Measurements from ENCODE around the gene KCNJ5. TPM values are rescaled to one million over a fixed set of nuclear protein-coding genes. Genes with fewer than 3 reads are reported as not detected.

Gene KCNJ5
- total RNA-seq, 1 donor from 2014 or later = 0.52 TPM

DNA sequence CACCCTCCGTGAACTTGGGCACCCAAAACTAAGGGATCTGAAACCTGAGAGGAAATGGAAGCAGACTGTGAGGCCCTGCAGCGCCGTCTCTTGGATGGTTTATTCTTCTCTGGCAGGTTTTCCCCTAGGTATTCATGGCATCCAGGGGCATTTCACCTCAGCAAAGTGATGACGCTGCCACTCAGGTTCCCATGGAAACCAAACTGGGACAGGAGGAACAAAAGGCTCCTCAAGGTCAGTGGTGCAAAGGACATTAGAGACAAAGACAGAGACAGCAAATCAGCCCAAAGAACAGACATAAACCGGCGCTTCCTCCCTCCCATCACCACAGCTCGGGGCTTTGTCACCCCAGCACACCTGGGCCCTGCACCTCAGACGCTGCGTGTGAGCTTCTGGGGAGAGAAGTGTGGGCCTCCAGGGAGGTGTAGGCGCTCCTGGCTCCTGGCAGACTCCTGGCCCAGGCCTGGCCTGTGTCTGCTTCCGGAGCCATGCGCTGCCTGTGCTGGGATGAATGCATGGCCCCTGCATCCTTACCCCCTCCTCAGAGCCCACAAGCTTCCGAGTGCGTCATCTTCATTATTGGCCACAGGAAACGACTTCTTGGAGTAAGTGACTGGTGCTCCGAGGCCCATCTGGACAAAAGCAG lies 45.6 kb downstream of the KCNJ5 start:
- no peaks in the 10 kb centered on the region for H3K36me3 ChIP-seq (ENCODE audit: control insufficient read depth in 3 of 3, insufficient read depth in 3 of 3, low read length in 3 of 3)
- no peaks in the 10 kb centered on the region for H3K9me3 ChIP-seq (ENCODE audit: control insufficient read depth in 3 of 3, low read length in 3 of 3)
- no peak overlapping the region for H3K27ac ChIP-seq (ENCODE audit: low read depth, low read length)
- peaks cover 0 to 12% (median 0%) of the 10 kb centered on the region in 3 donors for H3K4me1 ChIP-seq (ENCODE audit: control insufficient read depth in 3 of 3, insufficient read depth in 3 of 3, low read length in 3 of 3)
- H3K27me3 ChIP-seq (ENCODE audit: control insufficient read depth in 3 of 3, insufficient read depth in 3 of 3, low read length in 3 of 3) = peaks cover 17 to 37% (median 19%) of the 10 kb centered on the region in 3 donors
- H3K9ac ChIP-seq (ENCODE audit: low read depth in 1 of 3, low read length in 3 of 3) = no peak overlapping the region
- H3K4me3 ChIP-seq (ENCODE audit: low read length in 3 of 3) = no peak overlapping the region

- Histone ChIP-seq H3K9ac (ENCODE audit: low read depth in 1 of 3, low read length in 3 of 3) (no peak overlapping the region), H3K27me3 (ENCODE audit: control insufficient read depth in 3 of 3, insufficient read depth in 3 of 3, low read length in 3 of 3) (peaks cover 20 to 45% (median 24%) of the 10 kb centered on the region in 3 donors), H3K4me3 (ENCODE audit: low read length in 3 of 3) (no peak overlapping the region), H3K4me1 (ENCODE audit: control insufficient read depth in 3 of 3, insufficient read depth in 3 of 3, low read length in 3 of 3) (peaks cover 0 to 6% (median 0%) of the 10 kb centered on the region in 3 donors), H3K36me3 (ENCODE audit: control insufficient read depth in 3 of 3, insufficient read depth in 3 of 3, low read length in 3 of 3) (no peaks in the 10 kb centered on the region), H3K9me3 (ENCODE audit: control insufficient read depth in 3 of 3, low read length in 3 of 3) (no peaks in the 10 kb centered on the region), H3K27ac (ENCODE audit: low read depth, low read length) (no peak overlapping the region)
Observed at GRCh38 chr11:128937480-128937879, 46.3 kb downstream of the KCNJ5 start.

GRCh38 chr11:128938156-128938885 lies 47.2 kb downstream of the KCNJ5 start:
- Histone ChIP-seq H3K27me3 (ENCODE audit: control insufficient read depth in 3 of 3, insufficient read depth in 3 of 3, low read length in 3 of 3) (peaks cover 20 to 50% (median 26%) of the 10 kb centered on the region in 3 donors), H3K4me1 (ENCODE audit: control insufficient read depth in 3 of 3, insufficient read depth in 3 of 3, low read length in 3 of 3) (peaks cover 0 to 5% (median 0%) of the 10 kb centered on the region in 3 donors), H3K9ac (ENCODE audit: low read depth in 1 of 3, low read length in 3 of 3) (no peak overlapping the region), H3K4me3 (ENCODE audit: low read length in 3 of 3) (no peak overlapping the region), H3K27ac (ENCODE audit: low read depth, low read length) (no peak overlapping the region), H3K9me3 (ENCODE audit: control insufficient read depth in 3 of 3, low read length in 3 of 3) (no peaks in the 10 kb centered on the region), H3K36me3 (ENCODE audit: control insufficient read depth in 3 of 3, insufficient read depth in 3 of 3, low read length in 3 of 3) (no peaks in the 10 kb centered on the region)

GRCh38 chr11:128939591-128939990 lies 48.4 kb downstream of the KCNJ5 start:
- Histone ChIP-seq H3K4me1 (ENCODE audit: control insufficient read depth in 3 of 3, insufficient read depth in 3 of 3, low read length in 3 of 3) (peaks cover 0 to 5% (median 0%) of the 10 kb centered on the region in 3 donors), H3K27ac (ENCODE audit: low read depth, low read length) (no peak overlapping the region), H3K9ac (ENCODE audit: low read depth in 1 of 3, low read length in 3 of 3) (no peak overlapping the region), H3K36me3 (ENCODE audit: control insufficient read depth in 3 of 3, insufficient read depth in 3 of 3, low read length in 3 of 3) (no peaks in the 10 kb centered on the region), H3K27me3 (ENCODE audit: control insufficient read depth in 3 of 3, insufficient read depth in 3 of 3, low read length in 3 of 3) (peaks cover 20 to 50% (median 26%) of the 10 kb centered on the region in 3 donors), H3K9me3 (ENCODE audit: control insufficient read depth in 3 of 3, low read length in 3 of 3) (no peaks in the 10 kb centered on the region), H3K4me3 (ENCODE audit: low read length in 3 of 3) (no peak overlapping the region)

- H3K36me3 ChIP-seq (ENCODE audit: control insufficient read depth in 3 of 3, insufficient read depth in 3 of 3, low read length in 3 of 3) = no peaks in the 10 kb centered on the region
- peaks cover 0 to 5% (median 0%) of the 10 kb centered on the region in 3 donors for H3K4me1 ChIP-seq (ENCODE audit: control insufficient read depth in 3 of 3, insufficient read depth in 3 of 3, low read length in 3 of 3)
- H3K27ac ChIP-seq (ENCODE audit: low read depth, low read length) = no peak overlapping the region
Observed at GRCh38 chr11:128940156-128940555, 49.0 kb downstream of the KCNJ5 start.

GRCh38 chr11:128940603-128941002 lies 49.4 kb downstream of the KCNJ5 start:
- Histone ChIP-seq H3K9me3 (ENCODE audit: control insufficient read depth in 3 of 3, low read length in 3 of 3) (no peaks in the 10 kb centered on the region), H3K4me1 (ENCODE audit: control insufficient read depth in 3 of 3, insufficient read depth in 3 of 3, low read length in 3 of 3) (peaks cover 0 to 5% (median 0%) of the 10 kb centered on the region in 3 donors), H3K4me3 (ENCODE audit: low read length in 3 of 3) (no peak overlapping the region), H3K27ac (ENCODE audit: low read depth, low read length) (no peak overlapping the region), H3K27me3 (ENCODE audit: control insufficient read depth in 3 of 3, insufficient read depth in 3 of 3, low read length in 3 of 3) (peaks cover 25 to 56% (median 26%) of the 10 kb centered on the region in 3 donors), H3K36me3 (ENCODE audit: control insufficient read depth in 3 of 3, insufficient read depth in 3 of 3, low read length in 3 of 3) (no peaks in the 10 kb centered on the region), H3K9ac (ENCODE audit: low read depth in 1 of 3, low read length in 3 of 3) (no peak overlapping the region)

More at GRCh38 chr11:128940156-128940555, 49.0 kb downstream of the KCNJ5 start:
- H3K9me3 ChIP-seq (ENCODE audit: control insufficient read depth in 3 of 3, low read length in 3 of 3) = no peaks in the 10 kb centered on the region
- no peak overlapping the region for H3K9ac ChIP-seq (ENCODE audit: low read depth in 1 of 3, low read length in 3 of 3)
- H3K27me3 ChIP-seq (ENCODE audit: control insufficient read depth in 3 of 3, insufficient read depth in 3 of 3, low read length in 3 of 3) = peaks cover 24 to 51% (median 26%) of the 10 kb centered on the region in 3 donors
- no peak overlapping the region for H3K4me3 ChIP-seq (ENCODE audit: low read length in 3 of 3)

GRCh38 chr11:128941110-128941509 lies 50.0 kb downstream of the KCNJ5 start:
- Histone ChIP-seq H3K36me3 (ENCODE audit: control insufficient read depth in 3 of 3, insufficient read depth in 3 of 3, low read length in 3 of 3) (no peaks in the 10 kb centered on the region), H3K27ac (ENCODE audit: low read depth, low read length) (no peak overlapping the region), H3K9ac (ENCODE audit: low read depth in 1 of 3, low read length in 3 of 3) (no peak overlapping the region), H3K9me3 (ENCODE audit: control insufficient read depth in 3 of 3, low read length in 3 of 3) (no peaks in the 10 kb centered on the region), H3K4me1 (ENCODE audit: control insufficient read depth in 3 of 3, insufficient read depth in 3 of 3, low read length in 3 of 3) (peaks cover 0 to 5% (median 0%) of the 10 kb centered on the region in 3 donors), H3K4me3 (ENCODE audit: low read length in 3 of 3) (no peak overlapping the region), H3K27me3 (ENCODE audit: control insufficient read depth in 3 of 3, insufficient read depth in 3 of 3, low read length in 3 of 3) (peaks cover 25 to 56% (median 26%) of the 10 kb centered on the region in 3 donors)

DNA sequence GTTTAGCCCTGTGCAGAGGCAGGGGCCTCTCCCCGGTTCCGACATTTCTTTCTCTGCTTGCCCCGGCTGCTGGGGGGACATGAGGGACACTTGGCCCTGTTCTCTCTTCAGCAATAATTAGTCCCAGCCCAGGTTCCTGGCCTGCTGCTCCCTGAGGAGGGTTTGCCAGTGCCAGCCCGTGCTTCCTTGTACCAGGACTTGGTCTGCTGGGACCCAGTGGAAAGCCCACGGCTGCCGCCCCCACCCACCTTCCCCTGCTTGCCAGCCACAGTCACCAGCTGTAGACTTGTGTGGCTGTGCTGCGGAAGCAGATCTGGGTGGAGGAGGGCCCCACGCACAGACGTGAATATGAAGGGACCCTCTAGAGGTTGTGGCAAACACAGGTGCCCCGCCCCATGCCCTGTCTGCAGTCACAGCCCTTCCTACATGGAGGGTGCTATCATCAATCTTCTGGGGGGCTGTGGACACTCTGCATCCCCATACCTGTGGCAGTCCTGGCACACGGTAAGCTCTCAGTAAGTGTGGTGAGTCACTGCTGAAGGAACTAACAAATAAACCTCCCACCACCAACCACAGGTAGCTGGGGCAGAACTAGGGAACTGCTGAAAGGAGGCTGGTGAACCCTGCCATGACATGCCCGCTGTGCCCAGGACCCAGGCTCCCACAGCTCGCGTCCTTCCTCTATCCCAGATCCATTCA lies 50.6 kb downstream of the KCNJ5 start:
- Histone ChIP-seq H3K4me1 (ENCODE audit: control insufficient read depth in 3 of 3, insufficient read depth in 3 of 3, low read length in 3 of 3) (peaks cover 0 to 5% (median 0%) of the 10 kb centered on the region in 3 donors), H3K36me3 (ENCODE audit: control insufficient read depth in 3 of 3, insufficient read depth in 3 of 3, low read length in 3 of 3) (no peaks in the 10 kb centered on the region), H3K27ac (ENCODE audit: low read depth, low read length) (no peak overlapping the region), H3K9ac (ENCODE audit: low read depth in 1 of 3, low read length in 3 of 3) (no peak overlapping the region), H3K4me3 (ENCODE audit: low read length in 3 of 3) (no peak overlapping the region), H3K9me3 (ENCODE audit: control insufficient read depth in 3 of 3, low read length in 3 of 3) (no peaks in the 10 kb centered on the region), H3K27me3 (ENCODE audit: control insufficient read depth in 3 of 3, insufficient read depth in 3 of 3, low read length in 3 of 3) (peaks cover 25 to 56% (median 26%) of the 10 kb centered on the region in 3 donors)

GRCh38 chr11:128942272-128942612 lies 51.1 kb downstream of the KCNJ5 start:
- H3K9ac ChIP-seq (ENCODE audit: low read depth in 1 of 3, low read length in 3 of 3) = no peak overlapping the region
- no peak overlapping the region for H3K27ac ChIP-seq (ENCODE audit: low read depth, low read length)
- H3K4me3 ChIP-seq (ENCODE audit: low read length in 3 of 3) = no peak overlapping the region
- H3K9me3 ChIP-seq (ENCODE audit: control insufficient read depth in 3 of 3, low read length in 3 of 3) = no peaks in the 10 kb centered on the region
- no peaks in the 10 kb centered on the region for H3K36me3 ChIP-seq (ENCODE audit: control insufficient read depth in 3 of 3, insufficient read depth in 3 of 3, low read length in 3 of 3)
- H3K27me3 ChIP-seq (ENCODE audit: control insufficient read depth in 3 of 3, insufficient read depth in 3 of 3, low read length in 3 of 3) = peaks cover 25 to 56% (median 26%) of the 10 kb centered on the region in 3 donors
- H3K4me1 ChIP-seq (ENCODE audit: control insufficient read depth in 3 of 3, insufficient read depth in 3 of 3, low read length in 3 of 3) = peaks cover 0 to 5% (median 0%) of the 10 kb centered on the region in 3 donors
